HG03439 (cell line): Measurements from ENCODE around the gene AP1B1.

Source experiments
- ATAC-seq: cut with Tn5 transposase; IDR thresholded peaks from one replicate; pipeline ENCODE4 v1.9.1; 2021; ENCODE audit warnings: mild to moderate bottlenecking, moderate library complexity; ENCODE audit not compliant: unreplicated experiment

The AP1B1 gene

GRCh38 chr22:29334148-29334547, 54.2 kb downstream of the AP1B1 start:
- no peak for ATAC-seq

GRCh38 chr22:29332886-29333496, 55.4 kb downstream of the AP1B1 start:
- ATAC-seq, result no peak

GRCh38 chr22:29331658-29332300, 56.6 kb downstream of the AP1B1 start:
- no peak for ATAC-seq

- no peak for ATAC-seq
Measured at GRCh38 chr22:29331213-29331612, 57.2 kb downstream of the AP1B1 start.

DNA sequence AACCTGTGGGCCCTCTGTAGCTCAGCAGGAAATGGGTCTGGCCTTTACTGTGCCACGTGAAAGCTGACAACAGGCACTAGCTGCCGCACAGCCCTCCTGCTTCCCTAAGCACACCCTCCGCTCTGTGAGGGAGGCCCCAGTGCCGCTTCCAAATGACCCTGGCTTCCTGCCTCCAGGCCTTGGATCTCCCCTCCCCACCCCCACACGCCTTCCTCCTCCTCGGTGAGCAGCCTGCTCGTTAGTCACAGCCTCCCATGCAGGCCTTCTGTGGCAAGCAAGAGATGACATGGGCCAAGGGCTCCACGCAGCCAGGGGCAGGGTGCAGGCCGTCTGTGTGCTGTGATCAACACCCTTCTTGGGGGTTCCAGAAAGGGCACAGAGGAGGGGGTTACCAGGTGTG, 57.6 kb downstream of the AP1B1 start:
- ATAC-seq, result no peak

DNA sequence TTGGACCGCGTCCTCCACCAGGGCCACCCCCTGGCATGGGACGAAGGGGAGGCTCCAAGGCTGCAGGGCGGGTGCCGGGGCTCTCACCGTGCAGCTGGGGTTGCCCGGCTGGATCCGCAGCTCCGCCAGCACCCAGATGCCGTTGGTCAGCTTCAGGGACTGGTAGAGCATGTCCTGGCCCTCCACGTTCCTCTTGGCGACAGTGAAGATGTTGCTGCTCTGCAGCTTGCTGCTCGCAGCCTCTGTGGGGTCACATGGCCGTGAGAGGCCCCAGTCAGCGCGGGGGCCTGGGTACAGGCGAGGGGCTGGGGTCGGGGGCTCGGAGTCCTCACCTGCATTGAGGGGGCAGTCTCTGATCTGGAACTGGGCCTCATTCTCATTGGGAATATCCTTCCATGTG, 58.1 kb downstream of the AP1B1 start:
- ATAC-seq, result no peak

- ATAC-seq, result no peak
Measured at GRCh38 chr22:29329581-29329980, 58.8 kb downstream of the AP1B1 start.

DNA sequence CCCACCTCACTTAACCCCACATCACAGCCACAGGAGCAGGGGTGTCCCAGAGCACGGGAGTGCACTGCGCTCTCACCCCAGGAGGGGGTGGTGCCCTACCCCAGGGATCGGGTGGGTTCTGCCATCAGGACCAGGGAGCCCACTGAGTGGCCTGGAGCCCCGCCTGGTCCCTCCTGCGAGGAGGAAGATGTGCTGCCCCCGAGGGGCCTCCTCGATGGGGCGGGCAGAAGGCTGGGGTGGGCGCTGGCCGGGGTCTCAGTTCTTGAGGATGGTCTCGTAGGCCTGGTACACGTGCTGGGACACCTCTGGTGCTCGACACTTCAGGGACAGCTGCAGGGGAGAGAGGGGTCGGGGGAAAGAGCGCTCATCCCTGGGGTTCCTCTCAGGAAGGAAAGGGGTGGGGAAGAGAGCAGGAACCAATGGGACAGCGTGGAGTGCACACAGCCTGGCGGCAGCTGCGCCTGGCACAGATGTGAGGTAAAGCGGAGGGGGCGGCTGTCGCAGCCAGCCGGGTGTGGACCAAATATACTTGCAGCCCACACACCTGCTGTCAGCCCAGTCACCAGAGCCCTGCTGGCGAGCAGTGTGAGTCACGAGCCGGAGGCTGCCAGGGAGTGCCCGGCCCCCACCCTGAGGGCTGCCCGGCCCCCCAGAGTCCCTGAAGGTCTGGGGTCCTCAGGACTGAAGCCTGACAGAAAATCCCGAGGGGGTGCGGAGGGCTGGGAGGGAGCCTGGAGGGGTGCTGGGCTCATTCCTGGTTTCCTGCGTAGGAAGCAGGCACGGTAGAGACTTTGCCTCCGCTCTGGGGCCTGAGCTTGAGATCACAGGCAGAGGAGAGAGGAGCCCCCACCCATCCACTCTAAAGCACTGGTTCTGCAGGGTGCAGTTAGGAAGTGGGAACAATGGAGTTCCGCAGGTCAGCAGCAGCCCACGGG, 59.5 kb downstream of the AP1B1 start:
- no peak for ATAC-seq

DNA sequence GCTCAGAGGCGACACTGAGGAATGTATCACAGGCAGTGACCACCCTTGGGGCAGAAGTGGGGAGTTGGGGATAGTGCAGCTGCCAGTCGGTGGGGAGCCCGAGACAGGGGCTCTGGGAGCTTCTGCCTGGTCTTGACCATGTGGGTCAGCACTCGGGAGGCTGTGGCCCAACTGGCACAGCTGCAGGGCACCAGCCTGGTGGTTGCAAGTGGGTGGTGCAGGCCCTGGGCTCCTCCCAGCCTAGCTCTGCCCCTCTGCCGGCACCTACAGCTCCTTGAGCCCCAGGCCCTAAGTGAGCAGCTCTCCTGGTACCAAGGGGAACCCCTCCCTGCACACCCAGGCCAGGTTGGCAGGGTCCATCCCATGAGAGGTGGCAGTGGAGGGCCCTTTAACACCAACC, 60.3 kb downstream of the AP1B1 start:
- no peak for ATAC-seq

DNA sequence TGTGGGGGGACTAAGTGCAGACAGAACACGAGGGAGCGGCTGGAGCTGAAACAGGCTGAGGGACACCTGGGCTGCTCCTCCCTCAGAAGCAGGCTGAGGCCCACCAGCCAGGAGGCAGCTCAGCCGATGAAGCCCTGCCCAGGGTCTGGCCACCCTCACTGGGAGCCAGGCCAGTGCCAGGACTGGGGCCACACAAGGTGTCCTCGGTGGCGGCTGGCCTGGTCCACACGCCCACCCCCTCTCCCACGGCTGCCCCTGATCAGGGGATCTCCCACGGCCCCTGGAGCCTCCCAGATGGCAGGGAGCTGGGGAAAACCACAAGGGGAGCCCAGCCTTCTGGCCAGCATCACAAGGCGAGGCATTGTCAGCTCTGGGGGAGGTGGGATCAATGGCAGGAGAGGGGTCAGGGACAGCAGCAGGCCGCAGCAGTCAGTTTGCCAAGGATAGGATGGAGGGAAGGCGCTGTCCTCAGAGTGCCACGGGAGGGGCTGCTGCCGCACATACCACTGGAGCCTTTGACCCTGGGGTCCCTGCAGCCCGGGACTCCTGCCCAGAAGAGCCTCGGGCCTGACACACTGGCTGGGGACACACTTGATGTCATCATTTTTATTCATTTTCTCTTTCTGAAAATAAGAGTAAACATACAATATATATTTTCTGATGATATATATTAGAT, 61.1 kb downstream of the AP1B1 start:
- ATAC-seq, result no peak

GRCh38 chr22:29326481-29326880, 61.9 kb downstream of the AP1B1 start:
- no peak for ATAC-seq

DNA sequence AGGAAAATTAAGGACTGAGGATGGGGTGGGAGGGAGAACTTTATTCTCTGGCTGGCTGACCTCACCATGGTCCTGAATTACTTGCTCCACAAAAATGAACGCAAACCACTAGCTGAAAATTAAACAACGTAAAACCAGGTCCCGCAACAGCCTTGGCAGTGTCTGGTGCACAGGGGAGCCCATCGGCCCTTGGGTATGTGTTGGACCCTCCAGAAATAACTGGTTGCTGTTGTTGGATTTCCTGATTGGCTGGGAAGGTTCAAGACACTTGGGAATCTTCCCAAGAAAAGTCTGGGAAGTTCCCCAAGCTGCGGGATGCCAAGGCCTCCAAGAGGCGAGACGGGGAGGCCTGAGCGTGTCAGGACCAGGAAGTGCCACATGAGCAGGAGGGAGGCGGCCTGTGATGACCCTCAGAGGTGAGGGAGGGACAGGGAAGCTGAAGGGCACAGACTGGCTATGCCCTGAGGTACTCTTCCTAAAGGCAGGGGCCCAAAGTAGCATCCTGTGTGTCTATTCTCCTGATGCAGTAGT, 62.5 kb downstream of the AP1B1 start:
- no peak for ATAC-seq

GRCh38 chr22:29325356-29325755, 63.0 kb downstream of the AP1B1 start:
- ATAC-seq, result no peak

DNA sequence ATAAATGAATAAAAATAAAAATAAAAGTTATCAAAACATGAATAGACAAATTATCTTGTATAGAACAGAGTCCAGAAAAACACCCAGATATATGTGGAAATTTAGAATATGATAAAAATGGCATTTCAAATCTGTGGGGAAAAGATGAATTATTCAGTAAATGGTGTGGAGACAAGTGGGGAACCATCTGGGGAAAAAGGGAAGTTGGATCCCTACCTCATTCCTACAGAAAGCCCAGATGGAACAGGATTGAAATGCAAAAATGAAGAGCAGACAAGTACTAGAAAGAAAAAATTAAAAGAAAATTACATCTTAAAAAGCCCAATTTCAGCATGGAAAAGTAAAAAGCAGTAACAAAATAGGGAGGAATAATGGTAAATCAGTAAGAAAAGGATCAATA, 64.7 kb downstream of the AP1B1 start:
- ATAC-seq, result no peak

DNA sequence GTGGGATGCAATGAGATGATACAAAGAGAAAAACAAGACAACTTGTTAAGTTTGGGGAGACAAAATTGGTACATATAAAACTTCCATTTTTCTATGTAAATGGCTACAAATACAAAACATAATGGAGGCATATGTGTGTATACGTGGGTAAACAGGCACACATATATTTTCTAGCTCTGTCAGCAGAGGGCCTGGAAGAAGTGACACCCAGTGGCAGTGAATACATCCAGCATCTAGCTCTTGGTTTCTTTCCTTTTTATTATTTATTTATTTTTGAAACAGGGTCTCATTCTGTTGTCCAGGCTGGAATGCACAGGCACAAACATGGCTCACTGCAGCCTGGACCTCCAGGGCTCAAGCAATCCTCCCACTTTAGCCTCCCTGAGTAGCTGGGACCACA, 67.8 kb downstream of the AP1B1 start:
- no peak for ATAC-seq

DNA sequence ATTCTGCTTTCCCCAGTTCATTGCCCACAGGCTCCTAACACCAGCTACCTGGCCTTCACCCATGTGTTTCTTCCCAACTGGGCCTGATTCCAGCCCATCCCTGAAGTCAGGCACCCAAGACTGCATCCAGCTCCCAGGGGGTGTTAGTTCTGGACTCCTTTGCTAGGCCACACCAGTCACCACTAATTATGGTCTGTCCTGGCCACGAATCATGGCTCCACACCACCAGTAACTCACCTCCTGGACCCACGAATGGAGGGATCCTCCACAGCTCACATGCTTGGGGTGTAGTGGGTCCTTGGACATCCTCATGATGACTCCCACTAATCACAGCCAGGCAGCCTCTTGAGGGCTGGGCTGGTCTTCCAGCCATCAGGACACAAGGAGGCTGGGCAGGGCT, 69.3 kb downstream of the AP1B1 start:
- no peak for ATAC-seq

GRCh38 chr22:29317827-29318454, 70.4 kb downstream of the AP1B1 start:
- ATAC-seq, result no peak

- no peak for ATAC-seq
Measured at GRCh38 chr22:29316141-29316828, 72.1 kb downstream of the AP1B1 start.

GRCh38 chr22:29315286-29316140, 72.9 kb downstream of the AP1B1 start, which contains the start of gene RASL10A:
TSS of gene RASL10A (minus strand) at chr22:29315697. CDS start at chr22:29315246, 451 bp downstream.
- ATAC-seq, result no peak
